Transverse colon (tissue), 4 donors: ENCODE results near the gene PRKCE. TPM values are rescaled to one million over a fixed set of nuclear protein-coding genes. Genes with fewer than 3 reads are reported as not detected.

ENCODE experiments used
- DNase-seq: peaks from one replicate; pipeline ENCODE4 v3.0.0-alpha.2; 2019
- H3K27ac ChIP-seq, 4 donors: fragments of 200-600 bp; sonication (generic); 2 replicates each; pipeline ENCODE4 v1.5.1; 2016 to 2018; ENCODE audit warnings: inconsistent platforms in 4 of 4
- H3K27me3 ChIP-seq: fragments of 200-600 bp; sonication (generic); 2 replicates; pipeline ENCODE4 v1.5.1; 2017; ENCODE audit warnings: inconsistent platforms
- H3K36me3 ChIP-seq, 4 donors: fragments of 200-600 bp; sonication (generic); 2 replicates each; pipeline ENCODE4 v1.5.1; 2017 to 2019; ENCODE audit warnings: inconsistent platforms in 4 of 4
- H3K4me1 ChIP-seq, 4 donors: fragments of 200-600 bp; sonication (generic); 2 replicates each; pipeline ENCODE4 v1.5.1; 2017 to 2020; ENCODE audit warnings: inconsistent platforms in 4 of 4
- H3K4me3 ChIP-seq, 4 donors: fragments of 200-600 bp; sonication (generic); 1 replicate in 1 of 4; 2 replicates in 3 of 4; pipeline versions ENCODE4 v1.5.1 to v1.6.1; 2017 to 2019; ENCODE audit warnings: inconsistent platforms in 4 of 4
- H3K9me3 ChIP-seq, 2 donors: fragments of 200-600 bp; sonication (generic); 2 replicates each; pipeline ENCODE4 v1.5.1; 2017 to 2019; ENCODE audit warnings: inconsistent platforms in 2 of 2
- CTCF ChIP-seq, 5 experiments: fragments of 200-600 bp in 3 of 5; fragments of 450-650 bp in 2 of 5; sonication (generic) in 3 of 5; IDR thresholded peaks; 1 replicate in 2 of 5; 2 replicates in 3 of 5; pipeline ENCODE4 v1.5.1; 2016 to 2017; ENCODE audit warnings: antibody characterized with exemption in 5 of 5, inconsistent platforms in 3 of 5, mild to moderate bottlenecking in 2 of 5, moderate library complexity in 1 of 5
- EP300 ChIP-seq: sonication (generic); formaldehyde crosslinking; IDR thresholded peaks from one replicate; pipeline ENCODE4 v1.6.1; 2017; ENCODE audit warnings: antibody characterized with exemption, low read depth
- POLR2A ChIP-seq: fragments of 450-650 bp; IDR thresholded peaks from one replicate; pipeline ENCODE4 v1.6.1; 2016; ENCODE audit warnings: antibody characterized with exemption, mild to moderate bottlenecking, moderate library complexity
- POLR2AphosphoS5 ChIP-seq, 3 donors: sonication (generic); formaldehyde crosslinking; IDR thresholded peaks; one replicate each; pipeline ENCODE4 v1.6.1; 2016; ENCODE audit warnings: antibody characterized with exemption in 3 of 3
- WGBS, 2 donors: methylation state at CpG; one replicate each; pipeline ENCODE4 v1.1.5; 2018; ENCODE audit warnings: low coverage in 1 of 2; 5-methylcytosine and 5-hydroxymethylcytosine counted together
- in situ Hi-C, 4 donors: fragments of 200-750 bp; cut with MboI; loops; one replicate each; pipeline versions ENCODE4 v1.15.0 to v1.15.1; 2017; ENCODE audit warnings: low sequenced_read_pairs in 3 of 4, low pct_ligation_motif_present in 1 of 4, low pct_unique_long_range_greater_than_20kb in 1 of 4
- intact Hi-C: fragments of 100-400 bp; cut with DNase I; formaldehyde crosslinking; loops from one replicate; pipeline ENCODE4 v1.15.1; 2023; ENCODE audit warnings: low total_unique reads
- total RNA-seq, 4 donors: library from RNA; depleted of rRNA; stranded (reverse); fragments of >200 nt; gene quantifications; one replicate each; pipeline ENCODE4 v1.1.0, GENCODE V29; 2016

Gene PRKCE
- total RNA-seq, 4 donors from 2014 or later: 8.6 to 20.6 (median 11.3) TPM

GRCh38 chr2:46098621-46099062 lies 447.2 kb downstream of the PRKCE start:
- Histone ChIP-seq H3K27ac (peak overlapping the region; percentile 39 to 81 (median 64)), H3K9me3 (no peaks in the 10 kb centered on the region), H3K4me3 (no peak overlapping the region), H3K27me3 (no peaks in the 10 kb centered on the region), H3K36me3 (peaks cover 0 to 4% (median 0%) of the 10 kb centered on the region in 4 donors), H3K4me1 (peaks cover 7 to 20% (median 12%) of the 10 kb centered on the region in 4 donors)
- intact Hi-C loops: no loop called here
- TF ChIP-seq EP300: no peak
- TF ChIP-seq POLR2A: no peak
- TF ChIP-seq CTCF (IDR thresholded peaks at IDR 0.05): no peak
- no peak for TF ChIP-seq POLR2AphosphoS5 (IDR thresholded peaks at IDR 0.05)
- 6 to 13% methylated on average over 1 of the region's 1 CpG for WGBS, 2 donors
- no peak for DNase-seq
- in situ Hi-C loops: no loop called here

GRCh38 chr2:46101557-46102220 lies 450.2 kb downstream of the PRKCE start:
- WGBS, 2 donors: 73 to 92% methylated on average over 5 to 9 of the region's 9 CpGs
- Histone ChIP-seq H3K9me3 (peaks cover 2 to 9% of the 10 kb centered on the region in 2 donors), H3K27ac (no peak overlapping the region), H3K36me3 (peaks cover 0 to 10% (median 0%) of the 10 kb centered on the region in 4 donors), H3K4me3 (no peak overlapping the region), H3K27me3 (no peaks in the 10 kb centered on the region), H3K4me1 (peaks cover 7 to 20% (median 12%) of the 10 kb centered on the region in 4 donors)
- TF ChIP-seq CTCF (IDR thresholded peaks at IDR 0.05): no peak
- no peak for TF ChIP-seq POLR2AphosphoS5 (IDR thresholded peaks at IDR 0.05)
- TF ChIP-seq POLR2A: no peak
- TF ChIP-seq EP300: no peak
- intact Hi-C loops: no loop called here
- DNase-seq: no peak
- in situ Hi-C loops: no loop called here

- in situ Hi-C loops (no loop called here), intact Hi-C loops (no loop called here)
- TF ChIP-seq POLR2AphosphoS5 (IDR thresholded peaks at IDR 0.05) (no peak), EP300 (no peak), POLR2A (no peak), CTCF (IDR thresholded peaks at IDR 0.05) (no peak)
- DNase-seq: no peak
- Histone ChIP-seq H3K27ac (no peak overlapping the region), H3K4me3 (no peak overlapping the region), H3K4me1 (no peaks in the 10 kb centered on the region), H3K27me3 (no peaks in the 10 kb centered on the region), H3K36me3 (peaks cover 0 to 10% (median 0%) of the 10 kb centered on the region in 4 donors), H3K9me3 (peaks cover 2 to 9% of the 10 kb centered on the region in 2 donors)
- WGBS, 2 donors: 100% methylated on average over 2 of the region's 2 CpGs
Observed at GRCh38 chr2:46106690-46107089, 455.2 kb downstream of the PRKCE start.

GRCh38 chr2:46114996-46115395 lies 463.5 kb downstream of the PRKCE start:
- Histone ChIP-seq H3K9me3 (no peaks in the 10 kb centered on the region), H3K36me3 (no peaks in the 10 kb centered on the region), H3K4me3 (no peak overlapping the region), H3K27me3 (no peaks in the 10 kb centered on the region), H3K4me1 (peaks cover 0 to 35% (median 17%) of the 10 kb centered on the region in 4 donors), H3K27ac (no peak overlapping the region)
- intact Hi-C loops (no loop called here), in situ Hi-C loops (no loop called here)
- 94 to 97% methylated on average over 2 of the region's 2 CpGs for WGBS, 2 donors
- no peak for TF ChIP-seq POLR2AphosphoS5 (IDR thresholded peaks at IDR 0.05)
- TF ChIP-seq EP300: no peak
- no peak for TF ChIP-seq POLR2A
- no peak for DNase-seq
